Vagina (tissue), 2 donors: ENCODE measurements around the gene SLC19A2. TPM values are rescaled to one million over a fixed set of nuclear protein-coding genes. Genes with fewer than 3 reads are reported as not detected.

Source experiments
- DNase-seq, 2 donors: peaks; one replicate each; pipeline ENCODE4 v3.0.0-alpha.2; 2017; ENCODE audit errors: extremely low spot score in 2 of 2
- H3K27ac ChIP-seq: fragments of 200-600 bp; sonication (generic); one replicate; pipeline ENCODE4 v1.5.1; 2019
- H3K27me3 ChIP-seq: fragments of 200-600 bp; sonication (generic); one replicate; pipeline ENCODE4 v1.5.1; 2019
- H3K36me3 ChIP-seq, 2 donors: fragments of 200-600 bp; sonication (generic); one replicate each; pipeline ENCODE4 v1.5.1; 2017 to 2019
- H3K4me1 ChIP-seq: fragments of 200-600 bp; sonication (generic); one replicate; pipeline ENCODE4 v1.5.1; 2019
- H3K4me3 ChIP-seq, 2 donors: fragments of 200-600 bp; sonication (generic); 1 replicate in 1 of 2; 2 replicates in 1 of 2; pipeline ENCODE4 v1.5.1; 2016 to 2019
- H3K9me3 ChIP-seq: fragments of 200-600 bp; sonication (generic); one replicate; pipeline ENCODE4 v1.5.1; 2019
- CTCF ChIP-seq, 3 experiments: fragments of 450-650 bp in 2 of 3; fragments of 200-600 bp in 1 of 3; sonication (generic) in 1 of 3; IDR thresholded peaks; one replicate each; pipeline ENCODE4 v1.5.1; 2017 to 2019; ENCODE audit warnings: antibody characterized with exemption in 3 of 3, mild to moderate bottlenecking in 2 of 3, moderate library complexity in 2 of 3
- POLR2A ChIP-seq, 2 donors: fragments of 450-650 bp; IDR thresholded peaks; one replicate each; pipeline ENCODE4 v1.6.1; 2017; ENCODE audit warnings: antibody characterized with exemption in 2 of 2, mild to moderate bottlenecking in 2 of 2, moderate library complexity in 2 of 2
- POLR2AphosphoS5 ChIP-seq, 2 donors: sonication (generic); formaldehyde crosslinking; IDR thresholded peaks; one replicate each; pipeline ENCODE4 v1.9.0; 2017; ENCODE audit warnings: antibody characterized with exemption in 2 of 2, mild to moderate bottlenecking in 2 of 2, low read depth in 1 of 2; ENCODE audit not compliant: insufficient read depth in 1 of 2
- intact Hi-C: fragments of 100-400 bp; cut with DNase I; formaldehyde crosslinking; loops from one replicate; pipeline ENCODE4 v1.15.1; 2023
- total RNA-seq: library from RNA; depleted of rRNA; stranded (reverse); fragments of >200 nt; gene quantifications from one replicate; pipeline ENCODE4 v1.2.3, GENCODE V29; 2016

The SLC19A2 gene
- total RNA-seq, 1 donor from 2014 or later: 21.1 TPM

- Histone ChIP-seq H3K4me3 (no peak overlapping the region), H3K27ac (no peak overlapping the region), H3K9me3 (no peaks in the 10 kb centered on the region), H3K4me1 (no peaks in the 10 kb centered on the region), H3K27me3 (no peaks in the 10 kb centered on the region), H3K36me3 (no peaks in the 10 kb centered on the region)
- TF ChIP-seq POLR2AphosphoS5 (IDR thresholded peaks at IDR 0.05; ENCODE audit: insufficient read depth in 1 of 2, low read depth in 1 of 2) (no peak), POLR2A (IDR thresholded peaks at IDR 0.05) (no peak), CTCF (IDR thresholded peaks at IDR 0.05) (no peak)
- intact Hi-C loops: no loop called here
- DNase-seq: no peak
These were observed 41.8 kb downstream of the SLC19A2 start for GRCh38 chr1:169443923-169444322.

- Histone ChIP-seq H3K4me3 (peak within 1 kb of the TSS; percentile 14 to 40), H3K9me3 (no peaks in the 10 kb centered on the region), H3K4me1 (peaks cover 6% of the 10 kb centered on the region), H3K36me3 (no peaks in the 10 kb centered on the region), H3K27me3 (no peaks in the 10 kb centered on the region), H3K27ac (no peak within 1 kb of the TSS)
- DNase-seq: no peak
- intact Hi-C loops: no loop called here
- TF ChIP-seq CTCF (IDR thresholded peaks at IDR 0.05) (no peak), POLR2AphosphoS5 (IDR thresholded peaks at IDR 0.05; ENCODE audit: insufficient read depth in 1 of 2, low read depth in 1 of 2) (no peak), POLR2A (IDR thresholded peaks at IDR 0.05) (no peak)
These were observed 58.6 kb downstream of the SLC19A2 start, which contains the start of gene CCDC181 for GRCh38 chr1:169427081-169427641. CCDC181 (minus strand) TSS chr1:169427474; CDS start chr1:169424927, 2,547 bp downstream.

GRCh38 chr1:169426174-169426705, 59.5 kb downstream of the SLC19A2 start:
- Histone ChIP-seq H3K36me3 (no peaks in the 10 kb centered on the region), H3K27ac (no peak overlapping the region), H3K4me3 (peak overlapping the region in 1 of 2 donors; percentile 40), H3K27me3 (no peaks in the 10 kb centered on the region), H3K4me1 (peaks cover 6% of the 10 kb centered on the region), H3K9me3 (no peaks in the 10 kb centered on the region)
- no peak for TF ChIP-seq POLR2A (IDR thresholded peaks at IDR 0.05)
- no peak for TF ChIP-seq POLR2AphosphoS5 (IDR thresholded peaks at IDR 0.05; ENCODE audit: insufficient read depth in 1 of 2, low read depth in 1 of 2)
- TF ChIP-seq CTCF (IDR thresholded peaks at IDR 0.05): no peak
- intact Hi-C loops: no loop called here
- no peak for DNase-seq

GRCh38 chr1:169421309-169421708, 64.4 kb downstream of the SLC19A2 start:
- Histone ChIP-seq H3K4me3 (no peak overlapping the region), H3K27me3 (no peaks in the 10 kb centered on the region), H3K27ac (no peak overlapping the region), H3K9me3 (no peaks in the 10 kb centered on the region), H3K36me3 (no peaks in the 10 kb centered on the region), H3K4me1 (no peaks in the 10 kb centered on the region)
- TF ChIP-seq POLR2AphosphoS5 (IDR thresholded peaks at IDR 0.05; ENCODE audit: insufficient read depth in 1 of 2, low read depth in 1 of 2): no peak
- no peak for TF ChIP-seq POLR2A (IDR thresholded peaks at IDR 0.05)
- no peak for TF ChIP-seq CTCF (IDR thresholded peaks at IDR 0.05)
- intact Hi-C loops: no loop called here
- no peak for DNase-seq

- DNase-seq: no peak
- Histone ChIP-seq H3K4me3 (no peak overlapping the region), H3K9me3 (peaks cover 5% of the 10 kb centered on the region), H3K27me3 (no peaks in the 10 kb centered on the region), H3K36me3 (no peaks in the 10 kb centered on the region), H3K4me1 (no peaks in the 10 kb centered on the region), H3K27ac (no peak overlapping the region)
- intact Hi-C loops: no loop called here
- TF ChIP-seq POLR2A (IDR thresholded peaks at IDR 0.05) (no peak), POLR2AphosphoS5 (IDR thresholded peaks at IDR 0.05; ENCODE audit: insufficient read depth in 1 of 2, low read depth in 1 of 2) (no peak), CTCF (IDR thresholded peaks at IDR 0.05) (no peak)
These were observed 70.8 kb downstream of the SLC19A2 start for GRCh38 chr1:169414952-169415351.
